Stimulated activated CD4-positive, alpha-beta T cell treated with anti-CD3 and anti-CD28 coated beads, Interleukin-15, amount 100 ng/mL, for 1 hour (primary cell): Measurements from ENCODE around the gene ZNF74.
"Not testable (repeated sequence)": the region's sequence is repeated elsewhere in the genome, so short reads cannot be mapped to it uniquely, and the experiment has no call there.

Experiments
- DNase-seq, 2 donors: peaks; one replicate each; pipeline ENCODE4 v3.0.0-alpha.2; 2020; ENCODE audit warnings: low read depth in 1 of 2, low spot score in 1 of 2

Gene ZNF74

GRCh38 chr22:20441631-20442484 lies 47.9 kb downstream of the ZNF74 start:
- no peak for DNase-seq

DNA sequence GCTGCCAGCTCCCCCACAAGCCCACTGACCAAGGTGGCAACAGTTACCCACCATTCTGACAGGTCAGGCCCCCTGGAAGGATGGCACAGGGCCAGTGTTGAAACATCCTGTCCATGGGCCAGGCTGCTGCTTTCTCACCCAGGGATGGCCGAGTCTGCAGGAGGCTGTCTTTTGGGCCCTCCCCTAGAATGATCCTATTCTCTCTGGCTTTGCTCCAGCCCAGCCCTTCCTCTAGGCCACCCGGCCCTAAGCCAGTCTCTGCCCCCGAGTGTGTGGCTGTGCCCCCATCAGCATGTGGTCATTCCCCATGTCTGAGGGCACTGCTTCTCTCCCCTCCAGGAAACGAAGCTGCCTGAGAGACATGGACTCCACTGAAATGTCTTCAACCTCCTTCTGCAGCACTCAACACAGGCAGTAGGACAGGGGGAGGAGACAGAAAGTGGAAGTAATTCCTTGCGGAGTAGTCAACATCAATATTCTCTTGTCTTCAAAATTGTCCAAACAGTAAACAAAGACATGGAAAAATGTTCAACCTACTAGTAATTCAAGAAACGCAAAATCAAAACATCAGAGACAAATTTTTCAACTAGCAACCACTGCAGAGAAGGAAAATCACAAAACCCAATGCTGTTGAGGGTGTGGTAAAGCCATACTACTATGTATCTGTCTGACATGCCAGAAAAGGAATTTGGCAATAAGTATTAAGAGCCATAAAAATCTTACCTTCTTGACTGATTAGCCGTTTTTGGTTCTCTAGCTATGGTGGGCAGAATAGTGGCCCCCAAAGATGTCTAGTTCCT lies 48.7 kb downstream of the ZNF74 start:
- DNase-seq, result no peak

DNA sequence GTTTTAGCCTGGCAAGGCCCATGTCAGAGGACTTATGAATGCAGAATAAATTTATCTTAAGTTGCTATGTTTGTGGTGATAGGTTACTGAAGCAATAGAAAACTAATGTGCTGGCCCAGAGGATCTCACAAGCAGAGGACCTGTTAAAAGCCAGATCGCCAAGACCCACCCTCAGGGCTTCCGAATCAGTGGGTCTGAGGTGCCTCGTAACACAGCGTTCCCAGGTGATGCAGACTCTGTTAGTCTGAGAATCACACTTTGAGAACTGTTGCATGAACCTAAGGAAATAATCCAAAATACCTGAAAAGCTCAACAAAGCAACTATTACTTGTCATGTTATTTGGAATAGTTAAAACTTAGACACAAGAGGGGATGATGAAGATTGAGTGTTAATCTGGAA lies 50.4 kb downstream of the ZNF74 start:
- DNase-seq, result no peak

DNA sequence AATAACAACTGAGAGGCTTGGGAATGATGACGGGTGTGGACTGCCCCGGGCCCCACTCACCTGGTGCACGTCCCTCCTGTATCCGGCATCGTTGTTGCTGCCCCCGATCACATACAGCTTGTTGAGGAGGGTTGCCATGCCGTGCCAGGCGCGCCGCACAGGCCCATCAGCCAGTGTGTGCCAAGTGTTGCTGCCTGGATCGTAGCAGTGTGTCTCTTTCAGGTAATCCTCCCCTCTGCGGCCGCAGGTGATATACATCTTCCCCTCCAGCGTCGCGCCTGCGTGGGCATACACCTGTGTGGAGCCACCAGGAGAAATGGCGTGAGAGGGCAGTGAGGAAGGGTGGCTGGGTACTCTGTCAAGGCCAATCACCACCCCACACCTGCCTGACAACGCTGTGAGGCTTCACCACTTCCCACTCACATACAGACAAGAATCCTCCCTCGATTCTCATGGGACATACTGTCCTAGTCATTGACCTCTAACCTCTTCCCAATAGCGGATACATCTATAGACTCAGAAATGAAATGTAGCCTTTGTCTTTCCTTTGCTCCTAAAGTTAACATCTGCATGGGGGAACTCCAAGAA lies 52.5 kb downstream of the ZNF74 start:
- no peak for DNase-seq

DNA sequence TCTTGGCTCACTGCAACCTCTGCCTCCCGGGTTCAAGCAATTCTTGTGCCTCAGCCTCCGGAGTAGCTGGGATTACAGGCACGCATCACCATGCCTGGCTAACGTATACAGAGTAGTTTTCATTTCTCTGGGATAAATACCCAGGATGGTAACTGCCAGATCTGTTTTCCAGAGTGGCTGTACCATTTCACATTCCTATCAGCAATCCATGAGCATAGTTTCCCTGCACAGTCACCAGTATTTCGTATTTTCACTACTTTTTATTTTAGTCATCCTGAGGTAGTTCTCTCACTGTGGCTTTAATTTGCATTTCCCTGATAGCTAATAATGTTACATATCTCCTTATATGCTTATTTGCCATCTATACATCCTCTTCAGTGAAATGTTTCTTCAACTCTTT lies 54.7 kb downstream of the ZNF74 start:
- DNase-seq, result no peak

DNA sequence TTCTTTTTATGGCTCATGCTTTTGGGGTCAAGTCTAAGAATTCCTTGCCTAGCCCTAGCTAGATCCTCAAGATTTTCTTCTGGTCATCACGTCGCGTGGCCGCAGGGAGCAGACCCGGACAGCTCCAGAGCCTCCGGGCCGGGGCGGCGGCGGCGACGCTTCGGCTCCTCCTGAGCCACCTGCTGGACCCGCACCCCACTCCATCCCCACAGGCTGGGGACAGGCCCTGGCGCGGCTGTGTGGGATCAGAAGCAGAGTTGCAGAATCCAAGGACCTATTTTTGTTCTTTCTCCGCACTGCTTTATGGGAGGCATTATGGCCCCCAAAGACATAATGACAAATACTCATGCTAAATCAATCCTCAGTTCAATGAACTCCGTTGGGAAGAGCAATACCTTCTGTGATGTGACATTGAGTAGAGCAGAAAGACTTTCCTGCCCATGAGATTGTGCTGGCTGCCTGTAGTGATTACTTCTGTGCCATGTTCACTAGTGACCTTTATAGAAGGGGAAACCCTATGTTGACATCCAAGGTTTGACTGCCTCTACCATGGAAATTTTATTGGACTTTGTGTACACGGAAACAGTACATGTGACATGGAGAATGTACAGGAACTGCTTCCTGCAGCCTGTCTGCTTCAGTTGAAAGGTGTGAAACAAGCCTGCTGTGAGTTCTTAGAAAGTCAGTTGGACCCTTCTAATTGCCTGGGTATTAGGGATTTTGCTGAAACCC lies 56.0 kb downstream of the ZNF74 start:
- DNase-seq, result no peak

DNA sequence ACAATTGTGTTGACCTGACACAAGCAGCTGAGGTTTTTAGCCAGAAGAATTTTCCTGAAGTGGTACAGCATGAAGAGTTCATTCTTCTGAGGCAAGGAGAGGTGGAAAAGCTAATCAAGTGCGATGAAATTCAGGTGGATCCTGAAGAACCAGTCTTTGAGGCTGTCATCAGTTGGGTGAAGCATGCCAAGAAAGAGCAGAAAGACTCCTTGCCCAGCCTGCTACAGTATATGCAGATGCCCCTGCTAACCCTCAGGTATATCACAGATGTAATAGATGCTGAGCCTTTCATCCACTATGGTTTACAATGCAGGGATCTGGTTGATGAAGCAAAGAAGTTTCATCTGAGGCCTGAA lies 56.6 kb downstream of the ZNF74 start:
- no peak for DNase-seq

DNA sequence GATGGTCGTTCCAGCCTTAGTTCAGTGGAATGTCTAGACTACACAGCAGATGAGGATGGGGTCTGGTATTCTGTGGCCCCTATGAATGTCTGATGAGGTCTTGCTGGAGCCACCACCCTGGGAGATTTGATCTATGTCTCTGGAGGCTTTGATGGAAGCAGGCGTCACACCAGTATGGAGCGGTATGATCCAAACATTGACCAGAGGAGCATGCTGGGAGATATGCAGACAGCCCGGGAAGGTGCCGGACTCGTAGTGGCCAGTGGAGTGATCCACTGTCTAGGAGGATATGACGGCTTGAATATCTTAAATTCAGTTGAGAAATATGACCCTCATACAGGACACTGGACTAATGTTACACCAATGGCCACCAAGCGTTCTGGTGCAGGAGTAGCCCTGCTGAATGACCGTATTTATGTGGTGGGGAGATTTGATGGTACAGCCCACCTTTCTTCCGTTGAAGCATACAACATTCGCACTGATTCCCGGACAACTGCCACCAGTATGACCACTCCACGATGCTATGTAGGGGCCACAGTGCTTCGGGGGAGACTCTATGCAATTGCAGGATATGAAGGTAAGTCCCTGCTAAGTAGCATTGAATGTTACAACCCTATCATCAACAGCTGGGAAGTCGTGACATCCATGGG lies 57.3 kb downstream of the ZNF74 start:
- not testable (repeated sequence) for DNase-seq

- DNase-seq, result no peak
Observed at GRCh38 chr22:20451920-20452319, 58.0 kb downstream of the ZNF74 start.

DNA sequence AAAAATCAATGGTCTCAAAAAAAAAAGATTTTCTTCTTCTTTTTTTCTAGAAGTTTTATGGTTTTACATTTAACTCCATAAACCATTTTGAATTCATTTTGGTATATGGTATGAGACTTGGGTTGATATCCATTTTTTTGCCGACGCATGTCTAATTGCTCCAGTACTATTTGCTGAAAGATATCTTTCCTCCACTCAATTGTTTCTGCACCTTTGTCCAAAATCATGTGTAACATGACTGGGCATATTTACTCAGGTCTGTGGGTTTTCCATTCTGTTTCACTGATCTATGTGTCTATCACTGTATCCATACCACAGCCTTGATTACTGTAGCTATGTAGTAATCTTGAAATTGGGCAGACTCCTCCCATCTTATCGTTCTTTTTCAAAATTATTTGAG lies 59.3 kb downstream of the ZNF74 start:
- no peak for DNase-seq

DNA sequence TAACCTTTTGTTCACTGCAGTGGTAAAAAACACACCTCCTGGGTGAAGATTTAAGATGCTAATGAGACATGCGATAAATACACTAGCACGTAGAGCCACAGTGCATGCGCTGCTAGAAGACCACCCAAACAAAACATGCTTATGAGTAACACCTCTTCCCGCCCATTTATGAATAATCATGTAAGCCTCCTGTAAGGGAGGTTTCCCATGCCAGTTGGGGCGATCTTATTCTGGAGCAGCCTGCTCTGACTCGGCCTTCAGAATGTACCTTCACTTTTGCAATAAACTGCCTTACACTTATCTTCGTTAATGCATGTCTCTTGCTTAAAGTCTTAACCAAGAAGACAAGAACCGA lies 61.7 kb downstream of the ZNF74 start:
- DNase-seq, result no peak

DNA sequence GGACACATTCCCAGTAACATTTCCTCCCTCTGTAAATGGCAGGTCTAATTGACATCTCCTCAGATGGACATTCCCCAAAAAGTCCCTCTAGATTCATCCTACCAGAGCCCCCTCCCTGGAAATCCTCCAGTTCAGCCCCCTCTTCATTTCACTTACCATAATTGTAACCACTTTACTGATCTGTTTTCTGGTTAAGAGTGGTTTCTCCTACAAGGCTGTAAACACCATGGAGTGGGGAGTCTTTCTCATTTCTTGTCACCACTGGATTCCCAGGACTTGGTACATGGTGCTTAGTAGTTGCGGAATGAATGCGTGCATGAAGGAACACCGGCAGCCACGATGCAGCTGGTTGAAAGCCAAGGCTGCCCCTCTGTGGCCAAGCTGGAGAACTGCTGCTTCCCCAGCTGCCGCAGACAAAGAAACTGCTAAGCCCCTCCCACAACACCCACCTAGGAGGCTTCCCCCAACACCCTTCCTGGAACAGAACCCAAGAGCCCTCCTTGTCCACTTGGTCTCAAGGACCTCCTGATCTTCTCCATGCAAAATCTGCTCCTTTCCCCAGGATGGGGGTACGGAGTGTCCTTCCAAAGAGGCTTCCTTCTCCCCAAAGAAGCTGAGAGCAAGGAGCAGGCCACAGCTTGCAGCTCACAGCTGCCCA lies 62.2 kb downstream of the ZNF74 start:
- peak; percentile 43 to 53 for DNase-seq

DNA sequence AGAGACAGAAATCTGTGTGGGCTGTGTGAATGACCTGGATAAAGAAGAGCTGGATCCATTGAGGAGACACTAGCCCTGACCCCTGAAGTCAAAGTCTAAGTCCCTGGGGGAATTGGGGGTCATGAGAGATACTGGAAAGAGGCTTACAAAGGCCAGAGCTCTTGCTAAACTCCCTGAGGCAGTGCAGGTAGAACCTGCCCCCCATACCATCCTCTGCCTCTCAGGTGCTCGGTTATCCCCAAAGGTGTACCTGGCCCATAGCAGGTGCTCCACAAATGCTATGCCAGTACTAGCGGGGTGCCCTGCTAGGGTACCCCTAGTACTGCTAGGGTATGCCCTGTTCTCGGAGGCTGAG lies 62.7 kb downstream of the ZNF74 start:
- DNase-seq, result no peak

- no peak for DNase-seq
Observed at GRCh38 chr22:20457506-20458240, 63.7 kb downstream of the ZNF74 start.
